DOHH2 (cell line): Measurements from ENCODE around the gene TTC7B.

ENCODE experiments used
- EZH2phosphoT487 ChIP-seq: fragments of 200-600 bp; sonication (generic); IDR thresholded peaks from 2 replicates; pipeline ENCODE4 v1.6.1; 2017; ENCODE audit warnings: borderline replicate concordance, mild to moderate bottlenecking, antibody characterized with exemption, low read length, moderate library complexity, mixed read lengths
- TF ChIP-seq, protein P1 (sequence below): fragments of 200-600 bp; sonication (generic); IDR thresholded peaks from one replicate; pipeline ENCODE4 v1.5.1; 2014; ENCODE audit warnings: antibody characterized with exemption, mild to moderate bottlenecking, low read depth, low read length; ENCODE audit not compliant: poor library complexity, severe bottlenecking

DNA sequence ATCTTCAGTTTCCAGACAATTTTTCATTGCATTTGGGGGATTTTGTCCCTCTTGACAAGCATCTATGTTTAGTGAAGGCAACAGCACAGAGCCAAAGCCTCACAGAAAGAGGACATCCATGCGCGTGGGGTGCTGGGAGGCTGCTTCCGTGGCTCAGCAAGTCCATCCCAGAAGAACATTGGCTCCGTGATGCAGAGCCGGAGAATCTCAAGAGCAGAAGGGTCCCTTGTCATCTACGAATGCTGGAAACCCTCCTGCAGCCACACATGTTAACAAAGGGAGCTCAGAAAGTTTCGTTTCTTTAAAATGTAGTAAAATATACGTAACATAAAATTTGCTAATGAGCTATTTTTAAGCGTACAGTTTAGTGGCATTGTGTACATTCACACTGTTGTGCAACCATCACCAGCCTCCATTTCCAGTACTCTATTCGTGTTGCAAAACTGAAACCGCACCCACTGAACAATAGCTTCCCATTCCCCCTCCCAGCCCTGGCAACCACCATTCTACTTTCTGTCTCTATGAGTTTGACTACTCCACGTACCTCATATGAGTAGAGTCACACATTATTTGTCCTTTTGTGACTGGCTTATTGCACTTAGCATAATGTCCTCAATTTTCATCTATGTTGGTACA, 185.9 kb downstream of the TTC7B start:
- TF ChIP-seq, protein P1, sequence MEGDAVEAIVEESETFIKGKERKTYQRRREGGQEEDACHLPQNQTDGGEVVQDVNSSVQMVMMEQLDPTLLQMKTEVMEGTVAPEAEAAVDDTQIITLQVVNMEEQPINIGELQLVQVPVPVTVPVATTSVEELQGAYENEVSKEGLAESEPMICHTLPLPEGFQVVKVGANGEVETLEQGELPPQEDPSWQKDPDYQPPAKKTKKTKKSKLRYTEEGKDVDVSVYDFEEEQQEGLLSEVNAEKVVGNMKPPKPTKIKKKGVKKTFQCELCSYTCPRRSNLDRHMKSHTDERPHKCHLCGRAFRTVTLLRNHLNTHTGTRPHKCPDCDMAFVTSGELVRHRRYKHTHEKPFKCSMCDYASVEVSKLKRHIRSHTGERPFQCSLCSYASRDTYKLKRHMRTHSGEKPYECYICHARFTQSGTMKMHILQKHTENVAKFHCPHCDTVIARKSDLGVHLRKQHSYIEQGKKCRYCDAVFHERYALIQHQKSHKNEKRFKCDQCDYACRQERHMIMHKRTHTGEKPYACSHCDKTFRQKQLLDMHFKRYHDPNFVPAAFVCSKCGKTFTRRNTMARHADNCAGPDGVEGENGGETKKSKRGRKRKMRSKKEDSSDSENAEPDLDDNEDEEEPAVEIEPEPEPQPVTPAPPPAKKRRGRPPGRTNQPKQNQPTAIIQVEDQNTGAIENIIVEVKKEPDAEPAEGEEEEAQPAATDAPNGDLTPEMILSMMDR = no peak
- no peak for TF ChIP-seq EZH2phosphoT487
